Spleen (tissue), 7 donors: ENCODE measurements around the gene PGP.

ENCODE experiments used
- POLR2A ChIP-seq, 3 donors: fragments of 450-650 bp; IDR thresholded peaks; one replicate each; pipeline ENCODE4 v1.5.1; 2017; ENCODE audit warnings: antibody characterized with exemption in 3 of 3, mild to moderate bottlenecking in 1 of 3
- TF ChIP-seq, protein P1 (sequence below), 11 experiments: fragments of 200-600 bp in 7 of 11; fragments of 450-650 bp in 4 of 11; sonication (generic) in 4 of 11; IDR thresholded peaks in 8 of 11; conservative IDR thresholded peaks in 3 of 11; 1 replicate in 7 of 11; 2 replicates in 4 of 11; pipeline versions ENCODE4 v1.4.0 to v1.8.0; 2016 to 2021; ENCODE audit warnings: antibody characterized with exemption in 11 of 11, inconsistent platforms in 4 of 11, mild to moderate bottlenecking in 1 of 11
- donor health status: DM: no; HTN: no; CAD: no; lungs with moderate emphysema.
- donor health status: DM: no; HTN: no; CAD: no.
- donor health status: DM: no; HTN: no; CAD: no.

DNA sequence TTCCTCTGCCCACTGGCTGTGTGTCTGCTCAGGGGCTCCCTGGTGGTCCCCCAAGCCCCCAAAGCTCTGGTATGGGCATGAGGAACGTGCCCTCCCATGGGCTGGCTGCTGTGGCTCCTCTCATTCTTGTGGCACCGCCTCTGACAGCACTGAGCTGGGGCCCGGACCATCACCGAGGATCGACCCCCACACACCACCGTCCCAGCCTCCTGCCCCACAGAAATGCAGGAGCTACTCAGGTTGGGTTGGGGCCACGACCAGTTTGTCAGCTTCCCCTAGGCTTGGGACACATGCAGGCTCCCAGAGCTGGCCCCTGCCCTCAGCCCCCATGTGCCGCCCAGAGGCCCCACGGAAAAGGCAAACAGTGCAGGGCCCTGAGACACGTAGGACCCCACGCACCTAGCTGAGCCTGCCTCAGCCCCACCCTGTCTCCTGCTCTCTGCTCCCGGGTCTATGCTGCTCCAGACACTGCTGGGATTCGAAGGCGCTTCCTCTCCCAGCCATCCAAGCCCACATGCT is 15.0 kb downstream of the PGP start:
- TF ChIP-seq, protein P1, sequence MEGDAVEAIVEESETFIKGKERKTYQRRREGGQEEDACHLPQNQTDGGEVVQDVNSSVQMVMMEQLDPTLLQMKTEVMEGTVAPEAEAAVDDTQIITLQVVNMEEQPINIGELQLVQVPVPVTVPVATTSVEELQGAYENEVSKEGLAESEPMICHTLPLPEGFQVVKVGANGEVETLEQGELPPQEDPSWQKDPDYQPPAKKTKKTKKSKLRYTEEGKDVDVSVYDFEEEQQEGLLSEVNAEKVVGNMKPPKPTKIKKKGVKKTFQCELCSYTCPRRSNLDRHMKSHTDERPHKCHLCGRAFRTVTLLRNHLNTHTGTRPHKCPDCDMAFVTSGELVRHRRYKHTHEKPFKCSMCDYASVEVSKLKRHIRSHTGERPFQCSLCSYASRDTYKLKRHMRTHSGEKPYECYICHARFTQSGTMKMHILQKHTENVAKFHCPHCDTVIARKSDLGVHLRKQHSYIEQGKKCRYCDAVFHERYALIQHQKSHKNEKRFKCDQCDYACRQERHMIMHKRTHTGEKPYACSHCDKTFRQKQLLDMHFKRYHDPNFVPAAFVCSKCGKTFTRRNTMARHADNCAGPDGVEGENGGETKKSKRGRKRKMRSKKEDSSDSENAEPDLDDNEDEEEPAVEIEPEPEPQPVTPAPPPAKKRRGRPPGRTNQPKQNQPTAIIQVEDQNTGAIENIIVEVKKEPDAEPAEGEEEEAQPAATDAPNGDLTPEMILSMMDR (IDR thresholded peaks at IDR 0.05 in 8 of 11, conservative IDR thresholded peaks at IDR 0.05 in 3 of 11), result no peak
- TF ChIP-seq POLR2A (IDR thresholded peaks at IDR 0.05), result no peak
